ENCODE results near the gene RP2. TPM values are rescaled to one million over a fixed set of nuclear protein-coding genes. Genes with fewer than 3 reads are reported as not detected.
A peak's percentile ranks its signal among the peaks of the same experiment; 100 is the strongest.

RP2 gene
- total RNA-seq, 2 experiments from 2014 or later, result 5.1 to 5.5 TPM

DNA sequence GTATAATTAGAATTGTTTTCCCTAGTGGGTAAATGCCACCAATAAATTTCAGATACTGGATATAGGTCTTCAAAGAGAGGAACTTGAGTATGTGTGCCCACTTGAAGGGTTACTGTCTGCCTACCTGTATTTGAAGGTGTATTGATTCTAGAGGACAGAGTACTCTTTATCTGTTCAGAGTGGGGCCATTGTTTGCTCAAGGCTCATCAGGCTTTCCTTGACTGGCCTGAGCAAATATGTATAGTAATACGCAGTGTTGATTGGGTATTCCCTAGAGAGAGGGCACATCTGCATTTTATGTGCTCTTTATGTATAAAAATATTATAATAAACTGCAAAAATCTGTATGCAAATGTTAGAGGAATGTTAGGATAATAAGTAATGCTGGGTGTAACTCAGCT, 23.7 kb downstream of the RP2 start:
- H3K27ac Mint-ChIP-seq, result no peak overlapping the region
- no peaks in the 10 kb centered on the region for H3K27me3 Mint-ChIP-seq
- TF ChIP-seq CTCF (IDR thresholded peaks at IDR 0.05), result no peak

GRCh38 chrX:46863072-46863471, 26.2 kb downstream of the RP2 start:
- CTCF ChIA-PET, result no interaction called here
- Mint-ChIP-seq H3K27me3 (no peaks in the 10 kb centered on the region), H3K36me3 (ENCODE audit: low read depth) (peaks cover 13% of the 10 kb centered on the region), H3K4me1 (ENCODE audit: low read depth) (no peaks in the 10 kb centered on the region), H3K27ac (peak overlapping the region; percentile 24), H3K4me3 (no peak overlapping the region), H3K9me3 (no peaks in the 10 kb centered on the region)
- no peak for TF ChIP-seq CTCF (IDR thresholded peaks at IDR 0.05)
- no peak for ATAC-seq
- no peak for DNase-seq
- intact Hi-C loops (cut with micrococcal nuclease), result no loop called here
- POLR2A ChIA-PET, result no interaction called here

More for the DNA sequence above, 23.7 kb downstream of the RP2 start:
- Mint-ChIP-seq H3K4me3 (no peak overlapping the region), H3K9me3 (no peaks in the 10 kb centered on the region), H3K36me3 (ENCODE audit: low read depth) (peaks cover 8% of the 10 kb centered on the region), H3K4me1 (ENCODE audit: low read depth) (no peaks in the 10 kb centered on the region)
- ATAC-seq (no peak), DNase-seq (no peak)
- ChIA-PET POLR2A (no interaction called here), CTCF (no interaction called here)
- intact Hi-C loops (cut with micrococcal nuclease), result no loop called here

DNA sequence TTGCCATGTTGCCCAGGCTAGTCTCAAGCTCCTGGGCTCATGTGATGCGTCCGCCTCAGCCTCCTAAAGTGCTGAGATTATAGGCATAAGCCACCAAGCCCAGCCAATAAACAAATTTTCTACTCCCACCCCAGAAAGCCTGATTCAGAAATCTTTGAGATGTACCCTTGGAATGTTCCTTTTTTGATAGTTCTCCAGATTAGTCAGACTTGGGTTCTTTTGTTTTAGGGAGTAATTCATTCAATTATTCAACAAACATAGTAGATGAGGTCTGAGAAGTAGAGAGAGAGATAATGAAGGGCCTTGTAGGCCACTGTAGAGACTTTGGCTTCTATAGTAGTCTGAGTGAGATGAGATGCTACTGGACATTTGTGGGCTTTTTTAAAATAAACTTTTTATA, 27.8 kb downstream of the RP2 start:
- Mint-ChIP-seq H3K27me3 (no peaks in the 10 kb centered on the region), H3K4me1 (ENCODE audit: low read depth) (no peaks in the 10 kb centered on the region), H3K27ac (no peak overlapping the region), H3K4me3 (no peak overlapping the region), H3K36me3 (ENCODE audit: low read depth) (peaks cover 13% of the 10 kb centered on the region), H3K9me3 (no peaks in the 10 kb centered on the region)
- intact Hi-C loops (cut with micrococcal nuclease), result no loop called here
- TF ChIP-seq CTCF (IDR thresholded peaks at IDR 0.05), result no peak
- CTCF ChIA-PET, result interaction anchor here (1.5 kb wide), 1 partner anchor 28 kb away, joined by 3 read pairs; the partner anchor contains the start of gene RP2
- no peak for DNase-seq
- POLR2A ChIA-PET, result no interaction called here
- no peak for ATAC-seq

GRCh38 chrX:46865281-46865680, 28.4 kb downstream of the RP2 start:
- Mint-ChIP-seq H3K36me3 (ENCODE audit: low read depth) (peaks cover 13% of the 10 kb centered on the region), H3K27me3 (no peaks in the 10 kb centered on the region), H3K4me1 (ENCODE audit: low read depth) (no peaks in the 10 kb centered on the region), H3K9me3 (no peaks in the 10 kb centered on the region), H3K27ac (no peak overlapping the region), H3K4me3 (no peak overlapping the region)
- CTCF ChIA-PET, result interaction anchor here (1.5 kb wide), 1 partner anchor 29 kb away, joined by 3 read pairs; the partner anchor contains the start of gene RP2
- no peak for TF ChIP-seq CTCF (IDR thresholded peaks at IDR 0.05)
- intact Hi-C loops (cut with micrococcal nuclease), result no loop called here
- ATAC-seq, result no peak
- DNase-seq, result no peak
- POLR2A ChIA-PET, result no interaction called here

DNA sequence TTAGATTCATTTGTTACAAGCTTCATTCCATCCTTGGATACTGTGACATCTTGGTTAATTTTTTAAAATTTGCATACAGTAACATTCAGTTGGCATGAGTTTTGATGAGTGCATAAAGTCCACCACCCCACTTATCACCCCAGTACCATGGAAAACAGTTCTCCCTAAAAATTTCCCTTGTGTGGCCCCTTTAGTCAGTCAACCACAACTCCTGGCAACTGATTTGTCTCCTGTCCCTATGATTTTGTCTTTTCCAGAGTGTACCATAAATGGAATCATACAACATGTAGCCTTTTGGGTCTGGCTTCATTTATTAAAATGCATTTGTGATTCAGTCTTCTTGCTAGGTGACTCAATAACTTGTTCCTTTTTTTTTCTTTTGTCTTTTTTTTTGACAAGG, 29.9 kb downstream of the RP2 start:
- intact Hi-C loops (cut with micrococcal nuclease), result no loop called here
- Mint-ChIP-seq H3K27me3 (no peaks in the 10 kb centered on the region), H3K4me3 (no peak overlapping the region), H3K4me1 (ENCODE audit: low read depth) (no peaks in the 10 kb centered on the region), H3K9me3 (no peaks in the 10 kb centered on the region), H3K27ac (no peak overlapping the region), H3K36me3 (ENCODE audit: low read depth) (peaks cover 13% of the 10 kb centered on the region)
- DNase-seq (no peak), ATAC-seq (no peak)
- POLR2A ChIA-PET, result no interaction called here
- no peak for TF ChIP-seq CTCF (IDR thresholded peaks at IDR 0.05)
- CTCF ChIA-PET, result no interaction called here
